Prostate gland (tissue), 2 donors: ENCODE data around the gene MDFI. TPM values are rescaled to one million over a fixed set of nuclear protein-coding genes. Genes with fewer than 3 reads are reported as not detected.

Source experiments
- DNase-seq: peaks from one replicate; pipeline ENCODE4 v3.0.0-alpha.2; 2019; ENCODE audit warnings: low spot score
- H3K27ac ChIP-seq, 2 donors: fragments of 200-600 bp; sonication (generic); 2 replicates each; pipeline ENCODE4 v1.5.1; 2017 to 2019
- H3K27me3 ChIP-seq: fragments of 200-600 bp; sonication (generic); replicated peaks from 2 replicates; pipeline ENCODE4 v1.5.1; 2019; ENCODE audit not compliant: insufficient read depth
- H3K36me3 ChIP-seq, 2 donors: fragments of 200-600 bp; sonication (generic); 1 replicate in 1 of 2; 2 replicates in 1 of 2; pipeline versions ENCODE4 v1.5.1 to v1.8.1; 2017 to 2019
- H3K4me1 ChIP-seq: fragments of 200-600 bp; sonication (generic); replicated peaks from 2 replicates; pipeline ENCODE4 v1.5.1; 2019
- H3K4me3 ChIP-seq, 2 donors: fragments of 200-600 bp; sonication (generic); 2 replicates each; pipeline ENCODE4 v1.5.1; 2017 to 2019
- H3K9me3 ChIP-seq: fragments of 200-600 bp; sonication (generic); 2 replicates; pipeline ENCODE4 v1.5.1; 2017
- POLR2A ChIP-seq: fragments of 450-650 bp; IDR thresholded peaks from one replicate; pipeline ENCODE4 v1.6.1; 2016; ENCODE audit warnings: antibody characterized with exemption, mild to moderate bottlenecking
- POLR2AphosphoS5 ChIP-seq: sonication (generic); formaldehyde crosslinking; IDR thresholded peaks from one replicate; pipeline ENCODE4 v1.6.1; 2017; ENCODE audit warnings: antibody characterized with exemption
- WGBS: methylation state at CpG from one replicate; pipeline ENCODE4 v1.1.5; 2018; 5-methylcytosine and 5-hydroxymethylcytosine counted together
- intact Hi-C: fragments of 100-400 bp; cut with DNase I; formaldehyde crosslinking; loops from one replicate; pipeline ENCODE4 v1.14.2; 2022
- total RNA-seq, 2 donors: library from RNA; depleted of rRNA; stranded (reverse); fragments of >200 nt; gene quantifications; one replicate each; pipeline ENCODE4 v1.1.0, GENCODE V29; 2016
- TF ChIP-seq, protein P1 (sequence below), 4 experiments: fragments of 200-600 bp in 2 of 4; fragments of 450-650 bp in 2 of 4; sonication (generic) in 2 of 4; IDR thresholded peaks; 1 replicate in 3 of 4; 2 replicates in 1 of 4; pipeline ENCODE4 v1.5.1; 2016 to 2019; ENCODE audit warnings: antibody characterized with exemption in 4 of 4, mild to moderate bottlenecking in 2 of 4, moderate library complexity in 2 of 4

The MDFI gene
- total RNA-seq, 2 donors from 2014 or later: 31.8 to 77.9 TPM

DNA sequence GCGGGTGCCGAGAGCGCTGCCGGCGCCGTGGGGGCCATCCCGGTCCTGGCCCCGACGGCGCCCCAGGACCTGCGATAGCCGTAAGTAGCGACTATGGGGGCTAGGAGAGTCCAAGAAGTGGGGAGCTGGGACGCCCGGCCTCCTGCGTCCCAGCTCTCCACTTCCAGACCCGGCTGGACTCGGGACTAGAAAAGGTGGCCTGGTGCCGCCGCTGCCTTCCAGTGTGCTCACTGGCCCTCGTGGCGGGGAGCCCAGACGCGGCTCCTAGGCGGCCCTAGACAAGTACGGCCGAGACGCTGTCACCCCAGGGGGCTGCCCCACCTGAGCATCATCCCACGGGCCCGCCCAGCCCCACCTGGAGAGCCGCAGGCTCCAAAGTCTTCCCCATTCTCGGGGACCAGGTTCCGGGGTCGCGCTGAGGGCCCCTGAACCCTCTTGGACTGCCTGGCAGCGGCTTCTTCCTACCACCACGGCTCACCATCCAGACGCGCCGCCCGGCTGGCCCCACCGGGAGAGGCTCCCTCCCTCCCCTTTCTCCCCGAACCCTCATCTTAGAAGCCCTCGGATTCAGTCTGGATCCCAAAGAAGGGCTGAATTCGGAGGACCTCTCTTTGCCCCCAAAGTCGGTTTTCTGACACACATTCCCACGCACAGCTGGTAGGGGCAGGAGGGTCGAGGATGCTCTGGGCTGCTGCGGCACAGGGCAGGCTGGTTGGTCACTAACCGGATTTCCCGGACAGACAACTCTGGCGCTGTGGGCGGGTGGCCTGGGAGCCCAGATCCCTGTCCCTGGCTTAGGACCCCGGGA lies 870 bp upstream of the MDFI start:
- DNase-seq: no peak
- H3K27me3 ChIP-seq: no peaks in the 10 kb centered on the region
- peaks cover 4% of the 10 kb centered on the region for H3K4me1 ChIP-seq
- no peak for TF ChIP-seq POLR2A
- peak overlapping the region; percentile 36 to 47 for H3K4me3 ChIP-seq
- intact Hi-C loops: no loop called here
- H3K9me3 ChIP-seq: no peaks in the 10 kb centered on the region
- WGBS: 17% methylated on average over 54 of the region's 54 CpGs
- H3K27ac ChIP-seq: peak overlapping the region in 1 of 2 donors; percentile 58
- no peaks in the 10 kb centered on the region for H3K36me3 ChIP-seq

DNA sequence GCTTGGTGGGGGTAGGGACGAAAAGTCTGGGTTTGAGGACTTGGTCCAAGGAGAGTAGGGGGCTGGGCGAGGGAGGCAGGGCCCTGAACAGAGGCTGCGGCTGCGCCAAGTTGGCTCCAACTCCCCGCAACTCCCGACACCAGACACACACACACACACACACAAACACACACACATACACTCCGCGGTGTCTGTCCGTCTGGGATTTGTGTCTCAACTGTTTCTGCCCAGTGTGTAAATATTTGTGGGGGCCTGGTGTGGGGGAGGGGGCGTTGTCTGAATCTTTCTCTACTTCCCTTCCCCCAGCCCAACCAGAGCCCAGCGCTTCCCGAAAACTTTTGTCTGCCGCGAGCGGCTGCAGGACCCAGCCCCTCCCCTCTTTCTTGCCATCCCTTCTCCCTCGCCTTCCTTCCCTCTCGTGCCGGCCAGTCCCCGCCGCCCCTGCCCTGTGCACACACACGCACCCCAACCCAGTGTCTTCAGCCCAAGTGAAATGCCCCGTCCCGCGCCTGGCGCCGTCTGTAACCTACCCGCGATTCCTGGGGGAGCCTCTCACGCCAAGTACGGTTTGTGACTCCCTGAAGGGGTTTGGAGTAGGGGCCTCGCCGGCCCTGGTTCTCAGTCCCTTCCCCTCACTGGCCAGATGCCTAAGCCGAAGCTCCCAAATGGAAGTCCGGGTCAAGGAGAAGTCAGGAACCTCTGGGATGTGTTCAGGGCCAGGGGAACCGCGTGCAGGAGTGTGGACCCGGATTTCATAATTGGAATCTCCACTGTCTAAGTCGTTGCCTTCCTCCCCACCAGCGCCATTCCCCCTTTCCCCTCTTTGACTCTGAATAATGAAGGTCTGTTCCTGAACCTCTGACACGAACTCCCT lies 904 bp downstream of the MDFI start:
- Histone ChIP-seq H3K4me1 (peaks cover 4% of the 10 kb centered on the region), H3K4me3 (peak overlapping the region; percentile 36 to 47), H3K9me3 (no peaks in the 10 kb centered on the region), H3K36me3 (no peaks in the 10 kb centered on the region), H3K27ac (peak overlapping the region; percentile 17 to 53), H3K27me3 (no peaks in the 10 kb centered on the region)
- 32% methylated on average over 40 of the region's 40 CpGs for WGBS
- TF ChIP-seq POLR2A (no peak), POLR2AphosphoS5 (no peak)
- TF ChIP-seq, protein P1, sequence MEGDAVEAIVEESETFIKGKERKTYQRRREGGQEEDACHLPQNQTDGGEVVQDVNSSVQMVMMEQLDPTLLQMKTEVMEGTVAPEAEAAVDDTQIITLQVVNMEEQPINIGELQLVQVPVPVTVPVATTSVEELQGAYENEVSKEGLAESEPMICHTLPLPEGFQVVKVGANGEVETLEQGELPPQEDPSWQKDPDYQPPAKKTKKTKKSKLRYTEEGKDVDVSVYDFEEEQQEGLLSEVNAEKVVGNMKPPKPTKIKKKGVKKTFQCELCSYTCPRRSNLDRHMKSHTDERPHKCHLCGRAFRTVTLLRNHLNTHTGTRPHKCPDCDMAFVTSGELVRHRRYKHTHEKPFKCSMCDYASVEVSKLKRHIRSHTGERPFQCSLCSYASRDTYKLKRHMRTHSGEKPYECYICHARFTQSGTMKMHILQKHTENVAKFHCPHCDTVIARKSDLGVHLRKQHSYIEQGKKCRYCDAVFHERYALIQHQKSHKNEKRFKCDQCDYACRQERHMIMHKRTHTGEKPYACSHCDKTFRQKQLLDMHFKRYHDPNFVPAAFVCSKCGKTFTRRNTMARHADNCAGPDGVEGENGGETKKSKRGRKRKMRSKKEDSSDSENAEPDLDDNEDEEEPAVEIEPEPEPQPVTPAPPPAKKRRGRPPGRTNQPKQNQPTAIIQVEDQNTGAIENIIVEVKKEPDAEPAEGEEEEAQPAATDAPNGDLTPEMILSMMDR (IDR thresholded peaks at IDR 0.05): no peak
- DNase-seq: peak; percentile 36
- intact Hi-C loops: no loop called here

GRCh38 chr6:41639809-41640371 lies 1.6 kb downstream of the MDFI start:
- no peaks in the 10 kb centered on the region for H3K27me3 ChIP-seq
- intact Hi-C loops: no loop called here
- peaks cover 4% of the 10 kb centered on the region for H3K4me1 ChIP-seq
- TF ChIP-seq, protein P1 (IDR thresholded peaks at IDR 0.05): no peak
- no peak for TF ChIP-seq POLR2A
- TF ChIP-seq POLR2AphosphoS5: no peak
- H3K27ac ChIP-seq: no peak overlapping the region
- 78% methylated on average over 8 of the region's 8 CpGs for WGBS
- no peak overlapping the region for H3K4me3 ChIP-seq
- no peak for DNase-seq
- no peaks in the 10 kb centered on the region for H3K9me3 ChIP-seq
- H3K36me3 ChIP-seq: no peaks in the 10 kb centered on the region

DNA sequence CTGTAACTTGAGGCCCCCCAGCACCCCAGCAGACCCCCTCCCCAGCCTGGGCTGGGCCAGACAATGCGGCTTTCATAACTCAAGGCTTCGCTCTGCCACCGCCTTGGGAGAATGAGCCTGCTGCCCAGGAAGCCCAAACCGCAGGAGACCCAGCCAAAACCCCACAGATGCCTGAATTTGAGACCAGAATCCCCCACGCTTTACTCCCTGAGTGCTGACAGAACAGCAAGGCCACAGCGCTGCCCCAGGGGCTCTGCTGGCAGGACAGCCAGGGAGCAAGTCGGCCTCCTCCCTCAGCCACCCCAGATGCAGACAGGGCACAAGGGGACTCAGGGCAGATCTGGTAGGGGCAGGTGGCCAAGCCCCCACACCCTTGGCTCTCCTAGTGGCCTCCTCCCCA lies 2.2 kb downstream of the MDFI start:
- no peak for DNase-seq
- no peak overlapping the region for H3K27ac ChIP-seq
- H3K4me3 ChIP-seq: no peak overlapping the region
- peaks cover 4% of the 10 kb centered on the region for H3K4me1 ChIP-seq
- no peaks in the 10 kb centered on the region for H3K36me3 ChIP-seq
- no peaks in the 10 kb centered on the region for H3K9me3 ChIP-seq
- TF ChIP-seq POLR2A (no peak), POLR2AphosphoS5 (no peak)
- TF ChIP-seq, protein P1 (IDR thresholded peaks at IDR 0.05): no peak
- no peaks in the 10 kb centered on the region for H3K27me3 ChIP-seq
- 81% methylated on average over 7 of the region's 7 CpGs for WGBS
- intact Hi-C loops: no loop called here

DNA sequence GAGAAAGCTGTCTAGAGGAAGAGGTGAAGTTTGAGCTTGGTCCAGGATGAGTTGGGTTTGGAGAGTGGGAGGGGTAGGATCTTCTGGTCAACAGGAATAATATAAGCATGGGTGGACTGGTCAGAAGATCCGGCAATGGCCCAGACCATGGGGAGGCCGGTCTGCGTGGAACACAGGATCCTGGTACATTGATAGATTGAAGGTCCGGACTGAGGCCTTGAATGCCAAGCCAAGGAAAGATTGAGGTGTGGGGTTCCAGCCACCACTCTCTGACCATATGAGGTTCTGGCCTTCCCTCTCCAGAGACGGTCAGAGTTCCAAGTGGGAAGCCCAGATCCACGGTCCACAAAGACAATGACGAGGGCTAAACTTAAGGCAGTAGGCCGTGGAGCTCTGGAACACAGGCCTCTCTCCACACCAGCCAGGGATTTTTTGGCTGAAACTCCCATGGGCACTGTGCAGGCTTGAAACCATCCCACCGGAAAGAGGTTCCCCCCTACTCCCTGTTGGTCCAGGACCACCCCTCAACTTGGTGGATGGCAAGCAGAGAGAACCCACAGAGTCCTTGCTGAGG lies 3.2 kb downstream of the MDFI start:
- intact Hi-C loops: no loop called here
- Histone ChIP-seq H3K27me3 (no peaks in the 10 kb centered on the region), H3K4me3 (no peak overlapping the region), H3K36me3 (no peaks in the 10 kb centered on the region), H3K27ac (no peak overlapping the region), H3K9me3 (no peaks in the 10 kb centered on the region), H3K4me1 (peaks cover 4% of the 10 kb centered on the region)
- WGBS: 83% methylated on average over 9 of the region's 9 CpGs
- DNase-seq: no peak
- TF ChIP-seq POLR2AphosphoS5 (no peak), POLR2A (no peak)
- TF ChIP-seq, protein P1 (IDR thresholded peaks at IDR 0.05): no peak
